ENCODE results near the gene NPHP4. TPM values are rescaled to one million over a fixed set of nuclear protein-coding genes. Genes with fewer than 3 reads are reported as not detected.

Gene NPHP4
- total RNA-seq, 1 experiment from 2014 or later: 20.0 TPM

DNA sequence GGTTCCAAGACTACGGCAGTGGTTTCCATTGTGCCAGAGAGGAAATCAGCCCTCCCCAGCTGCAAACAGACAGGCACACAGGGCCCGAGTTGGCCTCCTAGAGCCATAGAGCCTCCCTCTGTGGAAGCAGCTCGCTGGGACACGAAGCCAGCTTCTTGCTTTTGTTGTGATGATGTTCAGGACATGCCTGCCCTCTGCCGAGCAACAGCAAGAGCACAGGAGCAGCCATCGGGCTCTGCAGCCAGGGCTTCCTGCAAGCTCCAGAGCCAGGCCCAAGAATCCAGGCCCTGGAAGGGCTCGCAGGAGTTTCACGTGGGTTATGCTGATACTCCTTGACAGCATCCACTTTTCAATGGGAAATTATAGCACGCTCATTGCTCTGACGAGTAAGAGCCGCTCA lies 18.5 kb downstream of the NPHP4 start (continued):
- TF ChIP-seq ELF1 (IDR thresholded peaks at IDR 0.05; ENCODE audit: borderline replicate concordance, low read depth): no peak

- Histone ChIP-seq H4K20me1 (ENCODE audit: insufficient read depth) (no peaks in the 10 kb centered on the region), H3K36me3 (ENCODE audit: control insufficient read depth in 1 of 2, insufficient read depth in 2 of 2, low read length in 2 of 2) (peaks cover 0 to 22% of the 10 kb centered on the region in 2 experiments; a peak in 3 of 4 replicates), H3K4me3 (replicated peaks in 1 of 2; ENCODE audit: low read depth in 1 of 2, low read length in 2 of 2) (no peak overlapping the region), H3K9ac (ENCODE audit: low read length) (no peak overlapping the region), H3K79me2 (ENCODE audit: insufficient read depth, low read length) (no peaks in the 10 kb centered on the region), H3K27ac (ENCODE audit: low read depth, low read length) (no peak overlapping the region), H2AFZ (ENCODE audit: low read depth, low read length, poor library complexity, severe bottlenecking) (no peak overlapping the region), H3K9me3 (ENCODE audit: control insufficient read depth in 1 of 2, insufficient read depth in 1 of 2, low read depth in 1 of 2, low read length in 2 of 2) (no peaks in the 10 kb centered on the region), H3K4me1 (ENCODE audit: control insufficient read depth in 1 of 2, insufficient read depth in 2 of 2, low read length in 2 of 2) (peaks cover 0 to 4% of the 10 kb centered on the region in 2 experiments; a peak in 1 of 4 replicates), H3K4me2 (ENCODE audit: low read length) (no peak overlapping the region), H3K27me3 (ENCODE audit: insufficient read depth, low read length) (no peaks in the 10 kb centered on the region), H3K9me2 (ENCODE audit: insufficient read depth) (no peaks in the 10 kb centered on the region)
- BruUV-seq (replicated peaks): no TSS peak
- no peak for ATAC-seq
- TF ChIP-seq EGR1 (IDR thresholded peaks at IDR 0.05; ENCODE audit: low read depth) (no peak), MAX (IDR thresholded peaks at IDR 0.05) (no peak), CEBPB (IDR thresholded peaks at IDR 0.05; ENCODE audit: low read depth) (no peak), YY1 (IDR thresholded peaks at IDR 0.05; ENCODE audit: extremely low read depth, insufficient replicate concordance, low read depth, low read length) (no peak), SRF (IDR thresholded peaks at IDR 0.05; ENCODE audit: low read depth) (no peak)
- TF ChIP-seq, protein P1, sequence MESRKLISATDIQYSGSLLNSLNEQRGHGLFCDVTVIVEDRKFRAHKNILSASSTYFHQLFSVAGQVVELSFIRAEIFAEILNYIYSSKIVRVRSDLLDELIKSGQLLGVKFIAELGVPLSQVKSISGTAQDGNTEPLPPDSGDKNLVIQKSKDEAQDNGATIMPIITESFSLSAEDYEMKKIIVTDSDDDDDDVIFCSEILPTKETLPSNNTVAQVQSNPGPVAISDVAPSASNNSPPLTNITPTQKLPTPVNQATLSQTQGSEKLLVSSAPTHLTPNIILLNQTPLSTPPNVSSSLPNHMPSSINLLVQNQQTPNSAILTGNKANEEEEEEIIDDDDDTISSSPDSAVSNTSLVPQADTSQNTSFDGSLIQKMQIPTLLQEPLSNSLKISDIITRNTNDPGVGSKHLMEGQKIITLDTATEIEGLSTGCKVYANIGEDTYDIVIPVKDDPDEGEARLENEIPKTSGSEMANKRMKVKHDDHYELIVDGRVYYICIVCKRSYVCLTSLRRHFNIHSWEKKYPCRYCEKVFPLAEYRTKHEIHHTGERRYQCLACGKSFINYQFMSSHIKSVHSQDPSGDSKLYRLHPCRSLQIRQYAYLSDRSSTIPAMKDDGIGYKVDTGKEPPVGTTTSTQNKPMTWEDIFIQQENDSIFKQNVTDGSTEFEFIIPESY (IDR thresholded peaks at IDR 0.05; ENCODE audit: extremely low read depth, insufficient replicate concordance, low read length): no peak
- TF ChIP-seq, protein P2, sequence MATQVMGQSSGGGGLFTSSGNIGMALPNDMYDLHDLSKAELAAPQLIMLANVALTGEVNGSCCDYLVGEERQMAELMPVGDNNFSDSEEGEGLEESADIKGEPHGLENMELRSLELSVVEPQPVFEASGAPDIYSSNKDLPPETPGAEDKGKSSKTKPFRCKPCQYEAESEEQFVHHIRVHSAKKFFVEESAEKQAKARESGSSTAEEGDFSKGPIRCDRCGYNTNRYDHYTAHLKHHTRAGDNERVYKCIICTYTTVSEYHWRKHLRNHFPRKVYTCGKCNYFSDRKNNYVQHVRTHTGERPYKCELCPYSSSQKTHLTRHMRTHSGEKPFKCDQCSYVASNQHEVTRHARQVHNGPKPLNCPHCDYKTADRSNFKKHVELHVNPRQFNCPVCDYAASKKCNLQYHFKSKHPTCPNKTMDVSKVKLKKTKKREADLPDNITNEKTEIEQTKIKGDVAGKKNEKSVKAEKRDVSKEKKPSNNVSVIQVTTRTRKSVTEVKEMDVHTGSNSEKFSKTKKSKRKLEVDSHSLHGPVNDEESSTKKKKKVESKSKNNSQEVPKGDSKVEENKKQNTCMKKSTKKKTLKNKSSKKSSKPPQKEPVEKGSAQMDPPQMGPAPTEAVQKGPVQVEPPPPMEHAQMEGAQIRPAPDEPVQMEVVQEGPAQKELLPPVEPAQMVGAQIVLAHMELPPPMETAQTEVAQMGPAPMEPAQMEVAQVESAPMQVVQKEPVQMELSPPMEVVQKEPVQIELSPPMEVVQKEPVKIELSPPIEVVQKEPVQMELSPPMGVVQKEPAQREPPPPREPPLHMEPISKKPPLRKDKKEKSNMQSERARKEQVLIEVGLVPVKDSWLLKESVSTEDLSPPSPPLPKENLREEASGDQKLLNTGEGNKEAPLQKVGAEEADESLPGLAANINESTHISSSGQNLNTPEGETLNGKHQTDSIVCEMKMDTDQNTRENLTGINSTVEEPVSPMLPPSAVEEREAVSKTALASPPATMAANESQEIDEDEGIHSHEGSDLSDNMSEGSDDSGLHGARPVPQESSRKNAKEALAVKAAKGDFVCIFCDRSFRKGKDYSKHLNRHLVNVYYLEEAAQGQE (IDR thresholded peaks at IDR 0.05; ENCODE audit: low read depth): no peak
- TF ChIP-seq, protein P3, sequence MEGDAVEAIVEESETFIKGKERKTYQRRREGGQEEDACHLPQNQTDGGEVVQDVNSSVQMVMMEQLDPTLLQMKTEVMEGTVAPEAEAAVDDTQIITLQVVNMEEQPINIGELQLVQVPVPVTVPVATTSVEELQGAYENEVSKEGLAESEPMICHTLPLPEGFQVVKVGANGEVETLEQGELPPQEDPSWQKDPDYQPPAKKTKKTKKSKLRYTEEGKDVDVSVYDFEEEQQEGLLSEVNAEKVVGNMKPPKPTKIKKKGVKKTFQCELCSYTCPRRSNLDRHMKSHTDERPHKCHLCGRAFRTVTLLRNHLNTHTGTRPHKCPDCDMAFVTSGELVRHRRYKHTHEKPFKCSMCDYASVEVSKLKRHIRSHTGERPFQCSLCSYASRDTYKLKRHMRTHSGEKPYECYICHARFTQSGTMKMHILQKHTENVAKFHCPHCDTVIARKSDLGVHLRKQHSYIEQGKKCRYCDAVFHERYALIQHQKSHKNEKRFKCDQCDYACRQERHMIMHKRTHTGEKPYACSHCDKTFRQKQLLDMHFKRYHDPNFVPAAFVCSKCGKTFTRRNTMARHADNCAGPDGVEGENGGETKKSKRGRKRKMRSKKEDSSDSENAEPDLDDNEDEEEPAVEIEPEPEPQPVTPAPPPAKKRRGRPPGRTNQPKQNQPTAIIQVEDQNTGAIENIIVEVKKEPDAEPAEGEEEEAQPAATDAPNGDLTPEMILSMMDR (IDR thresholded peaks at IDR 0.05 in 2 of 3, conservative IDR thresholded peaks at IDR 0.05 in 1 of 3; ENCODE audit: borderline replicate concordance in 1 of 3, insufficient read depth in 1 of 3, low read depth in 2 of 3, low read length in 2 of 3): no peak
- POLR2A ChIA-PET: no interaction called here
- RAD21 ChIA-PET (ENCODE audit: low non-redundant PET in 1 of 2, low total read pairs in 2 of 2, uncharacterized antibody in 2 of 2, unreplicated experiment in 2 of 2): no interaction called here
- no peak for DNase-seq (ENCODE audit: low read depth, low spot score)
- CTCF ChIA-PET: no interaction called here
- intact Hi-C loops (cut with micrococcal nuclease): loop anchor here (10.0 kb wide), 1 partner anchor 227 kb away; no protein-coding TSS in a partner anchor
Observed at GRCh38 chr1:5972198-5972520, 20.1 kb downstream of the NPHP4 start.
